Stimulated activated CD4-positive, alpha-beta T cell treated with anti-CD3 and anti-CD28 coated beads, TNF-alpha, amount 100 ng/mL, for 4 hours (primary cell): ENCODE data around the gene JADE2.
A peak's percentile ranks its signal among the peaks of the same experiment; 100 is the strongest.
"Not testable (repeated sequence)": the region's sequence is repeated elsewhere in the genome, so short reads cannot be mapped to it uniquely, and the experiment has no call there.

Experiments used
- DNase-seq, 3 experiments: peaks; one replicate each; pipeline ENCODE4 v3.0.0-alpha.2; 2020; ENCODE audit warnings: low read depth in 3 of 3

Gene JADE2

GRCh38 chr5:134551901-134552300 lies 26.4 kb downstream of the JADE2 start:
- no peak for DNase-seq

GRCh38 chr5:134552301-134552700 lies 26.8 kb downstream of the JADE2 start:
- no peak for DNase-seq

- DNase-seq, result not testable (repeated sequence)
Measured at GRCh38 chr5:134552716-134553115, 27.2 kb downstream of the JADE2 start.

GRCh38 chr5:134553821-134554267 lies 28.4 kb downstream of the JADE2 start:
- no peak for DNase-seq

- DNase-seq, result peak in 1 of 3 experiments; percentile 28
Measured at GRCh38 chr5:134554319-134555222, 29.1 kb downstream of the JADE2 start.

GRCh38 chr5:134555223-134555889 lies 29.9 kb downstream of the JADE2 start:
- DNase-seq, result no peak

- peak; percentile 54 to 75 (median 66) for DNase-seq
Measured at GRCh38 chr5:134555890-134556311, 30.4 kb downstream of the JADE2 start.

GRCh38 chr5:134556588-134556987 lies 31.1 kb downstream of the JADE2 start:
- DNase-seq, result not testable (repeated sequence)

- DNase-seq, result no peak
Measured at GRCh38 chr5:134556994-134557393, 31.5 kb downstream of the JADE2 start.

GRCh38 chr5:134559672-134560071 lies 34.2 kb downstream of the JADE2 start:
- no peak for DNase-seq

- no peak for DNase-seq
Measured at GRCh38 chr5:134560698-134561097, 35.2 kb downstream of the JADE2 start.

GRCh38 chr5:134561871-134562296 lies 36.4 kb downstream of the JADE2 start:
- no peak for DNase-seq

GRCh38 chr5:134563221-134563620 lies 37.8 kb downstream of the JADE2 start:
- no peak for DNase-seq

GRCh38 chr5:134563962-134564361 lies 38.5 kb downstream of the JADE2 start:
- no peak for DNase-seq

GRCh38 chr5:134564396-134564795 lies 38.9 kb downstream of the JADE2 start:
- no peak for DNase-seq

GRCh38 chr5:134565791-134566740 lies 40.6 kb downstream of the JADE2 start:
- no peak for DNase-seq

GRCh38 chr5:134566741-134567221 lies 41.3 kb downstream of the JADE2 start:
- no peak for DNase-seq

- DNase-seq, result no peak
Measured at GRCh38 chr5:134567641-134568336, 42.3 kb downstream of the JADE2 start.

GRCh38 chr5:134568337-134568700 lies 42.8 kb downstream of the JADE2 start:
- DNase-seq, result no peak

- no peak for DNase-seq
Measured at GRCh38 chr5:134568761-134569695, 43.6 kb downstream of the JADE2 start.
